Glomerular endothelial cell (primary cell): ENCODE results near the gene AGPAT2. TPM values are rescaled to one million over a fixed set of nuclear protein-coding genes. Genes with fewer than 3 reads are reported as not detected.

ENCODE experiments used
- DNase-seq: peaks from one replicate; pipeline ENCODE4 v3.0.0-alpha.2; 2011; ENCODE audit warnings: low read depth, low spot score; ENCODE audit errors: extremely low read depth
- total RNA-seq: library from RNA; depleted of rRNA; stranded (reverse); fragments of >200 nt; gene quantifications from 2 replicates; pipeline ENCODE4 v1.2.3, GENCODE V29; 2015

AGPAT2 gene
- total RNA-seq, 1 donor from 2014 or later = 43.2 TPM

GRCh38 chr9:136690104-136690805, 3.0 kb upstream of the AGPAT2 start:
- no peak for DNase-seq

GRCh38 chr9:136689108-136689460, 1.8 kb upstream of the AGPAT2 start:
- DNase-seq = no peak

GRCh38 chr9:136688274-136689107, 1.2 kb upstream of the AGPAT2 start:
- DNase-seq = no peak

- DNase-seq = no peak
Measured at GRCh38 chr9:136687721-136688223, 515 bp upstream of the AGPAT2 start.

DNA sequence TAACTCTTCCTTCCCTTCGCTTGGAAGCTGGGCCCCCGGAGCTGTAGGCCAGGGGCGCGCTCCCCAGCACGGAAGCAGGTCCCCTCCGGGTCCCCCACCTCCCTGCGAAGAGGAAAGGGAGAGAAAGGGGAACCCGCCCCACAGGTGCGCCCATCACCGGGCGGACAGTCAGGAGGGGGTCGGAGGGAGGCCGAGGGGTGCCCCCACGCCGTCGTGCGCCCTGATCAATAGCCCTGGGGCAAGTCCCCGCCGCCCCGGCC, 793 bp downstream of the AGPAT2 start:
- no peak for DNase-seq

DNA sequence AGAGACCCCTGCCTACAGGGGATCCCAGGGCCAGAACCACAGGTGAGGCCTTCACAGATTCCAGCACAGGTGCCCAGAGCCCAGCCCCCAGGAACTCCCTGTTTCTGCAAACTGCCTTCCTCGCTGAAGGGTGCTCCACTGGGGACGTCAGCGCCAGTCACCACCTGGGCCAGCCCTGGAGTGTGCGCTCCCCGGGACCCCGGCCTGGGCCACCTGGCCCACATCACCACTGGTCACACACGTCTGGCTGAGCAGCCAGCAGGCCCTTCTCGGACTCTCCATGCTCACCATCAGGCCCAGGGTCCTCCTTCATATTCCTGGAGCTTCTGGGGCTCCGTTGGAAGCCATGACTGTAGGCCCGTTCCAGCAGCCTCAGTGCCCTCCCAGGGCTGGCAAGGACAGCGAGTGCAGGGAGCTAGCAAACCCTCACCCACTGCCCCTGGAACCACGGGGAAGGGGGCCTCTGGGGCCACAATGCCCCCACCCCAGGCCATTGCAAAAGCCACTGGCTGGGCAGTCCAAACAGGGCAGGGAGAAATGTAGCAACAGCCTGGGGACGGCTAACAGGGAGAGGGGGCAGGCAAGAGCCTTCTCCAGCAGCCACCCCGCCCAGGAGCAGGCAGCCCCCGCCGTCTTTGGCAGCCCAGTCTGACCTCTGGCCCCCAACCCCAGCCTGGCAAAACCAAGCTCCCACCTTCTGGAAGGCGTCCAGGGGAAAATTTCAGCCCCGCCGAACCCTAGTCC, 1.3 kb downstream of the AGPAT2 start:
- DNase-seq = no peak

DNA sequence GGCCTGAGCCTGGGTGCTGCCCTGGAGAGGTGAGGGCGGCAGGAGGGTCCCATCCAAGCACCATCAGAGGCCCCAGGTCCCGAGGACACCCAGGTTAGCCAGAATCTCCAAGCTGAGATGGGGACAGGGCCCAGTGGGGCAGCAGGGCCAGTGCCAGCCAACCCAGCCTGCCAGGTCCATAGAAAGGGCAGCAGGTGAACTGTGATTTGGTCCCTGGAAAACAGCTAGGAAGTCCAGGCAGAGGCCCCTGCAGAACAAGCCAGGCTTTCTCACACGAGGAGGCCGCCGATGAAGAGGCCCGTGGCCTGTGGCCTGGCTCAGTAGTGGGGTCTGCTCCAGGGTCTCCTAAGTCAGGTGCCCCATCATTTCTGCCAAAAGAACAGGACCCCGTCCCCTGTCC, 2.0 kb downstream of the AGPAT2 start:
- no peak for DNase-seq

DNA sequence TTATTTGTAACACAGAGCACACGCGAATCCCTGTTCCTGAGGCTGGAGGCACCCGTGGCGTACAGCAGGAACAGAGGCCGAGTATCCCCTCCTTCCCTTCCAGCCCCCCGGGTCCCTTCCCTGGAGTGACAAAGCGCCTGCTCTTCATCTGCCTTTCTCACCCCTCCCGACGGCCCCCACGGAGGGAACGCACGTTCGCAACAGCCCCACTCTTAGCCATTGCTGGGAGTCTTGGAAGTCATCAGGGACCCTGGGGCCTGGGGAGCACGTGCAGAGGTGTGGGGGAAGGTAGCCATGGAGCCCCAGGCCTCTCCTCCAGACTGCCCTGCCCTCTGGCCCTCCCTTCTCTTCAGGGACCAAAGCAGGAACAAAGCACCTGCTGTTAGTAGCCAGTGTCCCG, 2.5 kb downstream of the AGPAT2 start:
- DNase-seq = no peak

DNA sequence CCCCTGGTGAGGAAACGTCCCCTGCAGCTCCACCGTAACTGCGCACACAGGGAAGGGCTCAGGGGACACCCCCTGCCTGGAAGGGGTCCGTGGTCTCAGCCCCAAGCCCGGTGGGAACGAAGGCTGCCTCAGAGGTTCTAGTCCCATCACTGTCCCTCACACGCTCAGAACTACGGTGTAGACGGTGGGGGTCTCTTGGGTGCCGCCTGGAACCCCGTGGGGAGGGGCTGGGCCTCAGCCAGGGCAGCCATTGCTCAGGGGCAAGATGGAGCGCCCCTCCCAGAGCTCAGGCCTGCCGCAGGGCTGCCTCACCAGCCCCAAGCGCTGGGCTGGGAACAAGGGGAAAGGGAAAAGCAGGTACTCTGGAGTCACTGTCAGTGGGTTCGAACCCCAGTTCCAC, 2.9 kb downstream of the AGPAT2 start:
- DNase-seq = no peak

DNA sequence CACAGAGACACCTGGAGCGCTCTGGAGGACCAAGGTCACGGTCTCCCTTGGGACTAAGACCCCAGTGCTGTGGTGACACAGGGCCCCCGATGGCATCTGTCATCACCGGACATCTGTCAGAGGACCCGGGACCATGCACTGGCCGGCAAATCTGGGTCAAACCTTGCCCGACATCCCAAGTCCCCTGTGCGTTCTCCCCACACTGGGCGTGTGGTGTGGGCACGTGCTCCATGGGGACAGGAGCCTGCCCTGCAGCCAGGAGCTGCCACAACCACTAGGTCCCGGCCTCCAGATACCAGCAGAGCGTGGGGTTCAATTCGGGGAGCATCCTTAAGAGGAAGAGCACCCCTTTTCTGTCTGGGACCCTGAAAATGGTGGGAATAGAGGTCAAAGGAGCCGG, 3.5 kb downstream of the AGPAT2 start:
- DNase-seq = no peak

DNA sequence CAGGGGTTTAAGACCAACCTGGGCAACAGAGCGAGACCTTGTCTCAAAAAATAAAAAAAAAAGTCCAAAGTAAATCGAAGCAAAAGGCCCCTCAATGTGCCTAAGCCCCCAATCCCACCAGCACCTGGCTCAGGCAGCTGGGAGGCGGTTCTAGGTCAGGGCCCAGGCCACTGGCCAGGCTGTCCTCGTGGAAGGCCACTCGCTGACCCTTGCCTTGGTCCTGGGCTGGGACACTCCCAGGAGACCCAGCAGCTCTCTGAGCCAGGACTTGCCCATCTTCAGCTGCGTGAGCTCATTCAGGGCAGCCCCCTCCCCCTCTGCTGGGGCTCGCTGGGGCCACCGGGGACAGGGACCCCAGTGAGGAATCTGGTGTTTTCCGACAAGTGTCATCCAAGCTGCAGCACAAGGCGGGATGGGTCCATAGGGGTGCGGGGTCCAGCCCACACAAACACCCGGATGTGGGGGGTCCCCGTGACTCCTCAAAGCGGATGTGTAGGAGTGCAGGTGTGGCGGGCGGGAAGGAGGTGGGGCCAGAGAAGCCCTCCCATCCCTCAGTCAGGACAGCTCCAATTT, 4.0 kb downstream of the AGPAT2 start:
- DNase-seq = no peak

DNA sequence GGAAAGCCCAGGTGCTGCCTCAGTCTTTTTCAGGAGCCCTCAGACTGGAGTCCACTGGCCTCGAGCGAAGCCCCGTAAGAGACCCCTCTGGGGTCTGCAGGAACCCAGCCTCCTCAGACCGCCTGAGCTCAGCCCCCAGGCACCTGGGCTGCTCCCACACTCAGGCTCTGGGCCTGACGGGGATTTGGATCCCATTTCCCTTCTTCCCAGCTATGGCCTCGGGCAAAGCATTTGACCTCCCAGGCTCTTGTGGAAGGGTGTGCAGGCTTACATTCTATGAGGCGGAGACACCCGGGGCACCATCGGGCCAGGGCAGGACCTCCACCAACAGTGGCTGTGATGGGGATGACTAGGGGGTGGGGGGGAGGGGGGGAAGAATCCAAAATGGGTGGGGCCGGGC, 4.5 kb downstream of the AGPAT2 start:
- no peak for DNase-seq

DNA sequence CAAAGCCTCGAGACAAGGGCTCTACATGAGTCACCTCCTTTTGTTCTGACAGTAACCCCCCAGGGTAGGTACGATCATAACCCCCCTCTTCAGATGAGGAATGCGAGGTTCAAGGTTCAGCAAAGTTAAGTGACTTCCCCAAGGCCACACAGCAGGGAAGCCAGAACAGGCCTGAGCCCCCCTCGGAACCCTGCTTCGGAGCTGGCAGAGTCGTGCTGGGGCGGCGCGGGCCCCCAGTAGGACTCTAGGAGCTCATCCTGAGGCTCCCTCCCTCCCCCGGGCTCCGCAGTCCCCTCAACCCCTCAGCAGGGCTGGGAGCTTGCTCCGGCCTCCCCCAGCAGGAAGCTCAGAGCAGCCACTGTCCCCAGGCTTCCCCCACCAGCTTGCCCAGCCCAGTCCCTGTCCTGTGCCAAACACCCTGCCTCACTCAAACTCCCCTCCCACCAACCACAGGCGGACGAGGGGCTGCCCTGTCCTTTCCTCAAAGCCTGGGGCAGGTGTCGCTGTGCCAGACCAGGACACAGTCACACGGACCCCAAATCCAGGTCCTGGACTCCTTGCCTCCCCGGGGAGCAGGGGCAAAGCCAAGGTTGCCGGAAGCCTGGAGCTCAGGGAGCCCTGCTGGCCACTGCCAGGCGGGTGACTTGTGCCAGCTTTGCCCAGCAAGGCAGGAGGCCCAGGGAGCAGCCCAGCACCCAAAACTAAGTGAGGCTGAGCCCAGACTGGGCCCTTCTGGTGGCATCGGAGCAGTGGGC, 5.1 kb downstream of the AGPAT2 start:
- DNase-seq = no peak

- no peak for DNase-seq
Measured at GRCh38 chr9:136681029-136681428, 6.2 kb downstream of the AGPAT2 start.

GRCh38 chr9:136679431-136679941, 7.8 kb downstream of the AGPAT2 start:
- DNase-seq = no peak

- no peak for DNase-seq
Measured at GRCh38 chr9:136678624-136679023, 8.6 kb downstream of the AGPAT2 start.

DNA sequence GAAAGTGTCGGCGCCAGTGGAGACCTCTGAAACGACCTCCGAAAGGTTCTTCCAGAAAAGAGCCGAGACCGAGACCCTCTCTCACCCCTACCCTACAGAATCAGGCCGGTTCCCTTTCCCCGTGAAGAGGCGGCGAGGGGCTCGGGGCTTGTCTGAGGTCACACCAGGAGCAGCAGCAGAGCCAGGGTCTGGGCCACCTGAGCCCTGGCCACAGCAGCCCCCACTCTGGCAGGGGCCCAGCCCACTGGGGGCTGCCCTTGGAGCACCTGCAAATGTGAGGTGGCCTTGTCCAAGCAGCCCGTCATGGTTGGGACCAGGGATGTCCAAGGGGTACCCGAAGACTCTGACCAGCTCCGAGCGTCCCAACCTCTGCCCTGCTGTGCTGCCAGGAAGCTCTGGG, 9.2 kb downstream of the AGPAT2 start:
- no peak for DNase-seq

GRCh38 chr9:136676920-136677686, 10.2 kb downstream of the AGPAT2 start:
- DNase-seq = no peak

- no peak for DNase-seq
Measured at GRCh38 chr9:136676297-136676794, 10.9 kb downstream of the AGPAT2 start.
